ENCODE data around the gene EXOSC1.
"Not testable (repeated sequence)": the region's sequence is repeated elsewhere in the genome, so short reads cannot be mapped to it uniquely, and the experiment has no call there.

The EXOSC1 gene

DNA sequence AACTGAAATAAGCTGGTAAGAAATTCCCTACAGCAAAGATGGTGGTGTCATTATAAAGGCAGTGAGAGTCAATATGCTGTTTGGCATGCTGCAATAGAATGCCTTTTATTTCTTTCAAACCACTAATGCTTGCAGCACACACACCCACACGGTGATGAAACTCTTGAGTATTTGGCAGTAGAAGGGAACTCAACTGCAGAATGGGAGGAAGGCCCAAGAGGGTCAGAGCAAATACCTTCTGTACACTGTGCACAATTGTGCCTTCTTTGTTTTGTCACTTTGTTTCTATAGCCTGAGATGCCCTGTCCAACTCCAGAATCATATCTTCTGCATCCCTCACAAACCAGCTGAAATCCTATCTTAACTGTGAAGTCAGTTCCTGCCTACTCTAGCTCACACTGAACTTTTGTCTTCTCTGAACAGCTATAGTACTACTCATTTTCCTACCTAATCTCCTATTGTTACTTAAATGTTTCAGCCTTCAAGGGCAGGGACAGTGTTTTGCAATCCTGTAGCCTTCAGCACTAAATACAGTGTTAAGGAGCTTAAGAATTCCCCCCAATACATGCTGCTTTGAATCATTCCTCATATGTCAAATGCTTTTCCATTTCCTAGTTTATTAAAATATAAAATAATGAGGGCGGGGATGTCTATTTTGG is 30.3 kb upstream of the EXOSC1 start:
- no peaks in the 10 kb centered on the region for H3K27me3 ChIP-seq (ENCODE audit: control insufficient read depth, insufficient read depth, low read length)
- no peak overlapping the region for H3K9ac ChIP-seq (ENCODE audit: low read depth, low read length)
- H3K4me3 ChIP-seq (ENCODE audit: low read depth, low read length) = no peak overlapping the region
- H3K4me1 ChIP-seq (ENCODE audit: control insufficient read depth, insufficient read depth, low read length) = peaks cover 15% of the 10 kb centered on the region
- no peaks in the 10 kb centered on the region for H3K9me3 ChIP-seq (ENCODE audit: control insufficient read depth, insufficient read depth, low read length)
- H3K36me3 ChIP-seq (ENCODE audit: control insufficient read depth, insufficient read depth, low read length) = peaks cover 29% of the 10 kb centered on the region

DNA sequence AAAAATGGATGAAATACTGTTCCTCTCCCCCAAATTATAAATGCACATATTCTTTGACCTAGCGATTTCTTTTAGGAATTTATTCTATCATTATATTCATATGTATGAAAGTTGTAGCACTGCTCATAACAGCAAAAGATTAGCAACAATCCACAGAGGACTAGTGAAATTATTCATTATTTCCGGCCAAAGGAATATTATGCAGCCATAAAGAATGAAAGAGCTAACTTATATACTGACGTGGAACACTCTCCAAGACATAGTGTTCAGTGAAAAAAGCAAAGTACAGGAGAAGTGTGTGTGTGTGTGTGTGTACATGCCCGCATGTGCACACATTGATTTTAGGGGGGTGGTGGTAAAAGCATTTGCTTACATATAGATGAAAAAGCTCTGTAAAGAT is 29.1 kb upstream of the EXOSC1 start:
- Histone ChIP-seq H3K4me1 (ENCODE audit: control insufficient read depth, insufficient read depth, low read length) (peaks cover 7% of the 10 kb centered on the region), H3K4me3 (ENCODE audit: low read depth, low read length) (no peak overlapping the region), H3K27me3 (ENCODE audit: control insufficient read depth, insufficient read depth, low read length) (no peaks in the 10 kb centered on the region), H3K36me3 (ENCODE audit: control insufficient read depth, insufficient read depth, low read length) (peaks cover 37% of the 10 kb centered on the region), H3K9ac (ENCODE audit: low read depth, low read length) (no peak overlapping the region), H3K9me3 (ENCODE audit: control insufficient read depth, insufficient read depth, low read length) (no peaks in the 10 kb centered on the region)

DNA sequence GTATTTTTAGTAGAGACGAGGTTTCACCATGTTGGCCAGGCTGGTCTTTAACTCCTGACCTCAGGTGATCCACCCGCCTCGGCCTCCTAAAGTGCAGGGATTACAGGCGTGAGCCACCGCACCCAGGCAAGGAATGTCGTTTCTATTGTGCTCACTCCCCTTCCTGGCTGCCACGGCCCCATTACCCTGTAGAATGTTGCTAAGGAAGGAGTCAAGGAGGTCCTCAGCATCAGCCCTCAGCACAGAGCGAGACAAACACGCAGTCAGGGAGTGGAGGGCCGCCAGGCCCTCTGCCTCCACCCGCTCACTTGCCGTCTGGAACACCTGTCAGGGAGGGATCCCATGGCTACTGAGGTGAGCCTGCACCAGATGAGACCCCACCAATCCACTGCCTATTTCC is 23.0 kb upstream of the EXOSC1 start:
- not testable (repeated sequence) for H3K27me3 ChIP-seq (ENCODE audit: control insufficient read depth, insufficient read depth, low read length); H3K9ac ChIP-seq (ENCODE audit: low read depth, low read length); H3K9me3 ChIP-seq (ENCODE audit: control insufficient read depth, insufficient read depth, low read length); H3K4me3 ChIP-seq (ENCODE audit: low read depth, low read length); H3K4me1 ChIP-seq (ENCODE audit: control insufficient read depth, insufficient read depth, low read length)
- peaks cover 52% of the 10 kb centered on the region for H3K36me3 ChIP-seq (ENCODE audit: control insufficient read depth, insufficient read depth, low read length)

DNA sequence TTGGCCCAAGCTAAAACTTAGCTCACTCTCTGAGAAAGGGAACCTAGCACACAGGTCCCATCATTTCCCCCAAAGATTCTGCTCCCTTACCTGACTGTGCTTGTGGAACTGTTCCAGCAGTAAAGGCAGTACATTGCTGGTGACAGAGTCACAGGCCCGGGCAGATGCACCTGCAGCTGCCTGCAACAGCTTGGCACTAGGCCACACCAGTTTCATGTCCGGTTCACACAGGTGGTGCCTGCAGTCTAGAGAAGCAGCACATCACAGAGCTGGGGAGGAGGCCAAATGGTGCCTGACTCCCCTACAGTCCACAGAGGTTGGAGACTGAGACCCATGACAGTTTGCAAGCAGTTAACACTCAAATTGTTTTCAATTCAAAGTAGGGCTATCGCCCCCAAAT is 22.4 kb upstream of the EXOSC1 start:
- Histone ChIP-seq H3K36me3 (ENCODE audit: control insufficient read depth, insufficient read depth, low read length) (peaks cover 55% of the 10 kb centered on the region), H3K9ac (ENCODE audit: low read depth, low read length) (no peak overlapping the region), H3K4me3 (ENCODE audit: low read depth, low read length) (no peak overlapping the region), H3K4me1 (ENCODE audit: control insufficient read depth, insufficient read depth, low read length) (no peaks in the 10 kb centered on the region), H3K9me3 (ENCODE audit: control insufficient read depth, insufficient read depth, low read length) (no peaks in the 10 kb centered on the region), H3K27me3 (ENCODE audit: control insufficient read depth, insufficient read depth, low read length) (no peaks in the 10 kb centered on the region)

DNA sequence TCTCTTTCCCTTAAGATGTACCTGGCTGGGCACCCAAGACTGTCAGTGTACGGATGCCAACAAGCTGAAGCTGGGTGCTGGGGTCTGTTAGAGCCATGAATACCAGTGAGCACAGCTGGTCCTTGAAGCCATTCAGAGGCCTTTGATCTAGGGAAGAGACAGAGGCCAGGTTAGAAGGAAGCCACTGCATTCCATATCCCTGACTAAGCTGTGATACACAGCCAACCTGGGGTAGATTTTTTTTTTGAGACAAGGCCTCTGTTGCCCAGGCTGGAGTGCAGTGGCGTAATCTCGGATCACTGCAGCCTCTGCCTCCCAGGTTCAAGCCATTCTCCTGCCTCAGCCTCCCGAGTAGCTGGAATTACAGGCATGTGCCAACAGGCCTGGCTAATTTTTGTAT is 20.9 kb upstream of the EXOSC1 start:
- Histone ChIP-seq H3K4me1 (ENCODE audit: control insufficient read depth, insufficient read depth, low read length) (no peaks in the 10 kb centered on the region), H3K9me3 (ENCODE audit: control insufficient read depth, insufficient read depth, low read length) (no peaks in the 10 kb centered on the region), H3K27me3 (ENCODE audit: control insufficient read depth, insufficient read depth, low read length) (no peaks in the 10 kb centered on the region), H3K36me3 (ENCODE audit: control insufficient read depth, insufficient read depth, low read length) (peaks cover 66% of the 10 kb centered on the region), H3K4me3 (ENCODE audit: low read depth, low read length) (no peak overlapping the region), H3K9ac (ENCODE audit: low read depth, low read length) (no peak overlapping the region)

DNA sequence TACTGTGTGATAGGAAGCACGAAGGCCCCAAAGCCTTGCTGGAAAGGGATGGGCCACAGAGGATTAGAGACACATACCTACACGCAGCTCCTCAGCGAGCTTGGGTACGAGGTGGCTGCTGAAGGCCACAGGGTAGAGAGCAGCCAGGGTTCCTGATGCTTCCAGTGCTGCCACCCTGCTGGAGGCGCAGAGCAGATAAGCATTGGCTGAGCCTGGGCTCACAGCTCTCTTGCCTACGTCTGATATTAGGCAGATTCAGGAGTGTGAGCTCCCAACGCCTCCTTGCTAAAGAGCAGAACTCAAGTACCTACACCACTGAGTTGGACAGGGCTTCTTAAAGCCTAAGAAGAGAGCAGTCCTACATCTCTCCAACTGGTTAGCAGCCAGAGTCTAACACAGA is 20.2 kb upstream of the EXOSC1 start:
- no peak overlapping the region for H3K4me3 ChIP-seq (ENCODE audit: low read depth, low read length)
- no peaks in the 10 kb centered on the region for H3K9me3 ChIP-seq (ENCODE audit: control insufficient read depth, insufficient read depth, low read length)
- H3K9ac ChIP-seq (ENCODE audit: low read depth, low read length) = no peak overlapping the region
- H3K4me1 ChIP-seq (ENCODE audit: control insufficient read depth, insufficient read depth, low read length) = no peaks in the 10 kb centered on the region
- no peaks in the 10 kb centered on the region for H3K27me3 ChIP-seq (ENCODE audit: control insufficient read depth, insufficient read depth, low read length)
- H3K36me3 ChIP-seq (ENCODE audit: control insufficient read depth, insufficient read depth, low read length) = peaks cover 70% of the 10 kb centered on the region

DNA sequence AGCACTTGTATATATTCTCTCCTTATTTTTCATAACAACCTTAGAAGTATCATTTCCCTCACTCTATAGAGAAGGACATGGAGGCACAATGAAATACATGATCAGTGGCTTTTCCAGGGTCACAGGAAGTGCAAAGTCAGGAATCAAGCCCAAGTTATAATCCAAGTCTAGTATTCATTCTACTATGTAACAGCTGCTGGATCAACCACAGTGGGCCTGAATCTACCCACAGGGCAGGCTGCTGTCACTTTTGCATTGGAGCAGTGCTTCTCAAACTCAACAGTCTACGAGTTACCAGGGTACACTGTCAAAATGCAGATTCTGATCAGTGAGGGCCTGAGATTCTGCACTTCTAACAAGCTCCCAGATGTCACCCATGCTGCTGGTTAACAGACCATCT is 18.4 kb upstream of the EXOSC1 start:
- H3K9ac ChIP-seq (ENCODE audit: low read depth, low read length) = no peak overlapping the region
- H3K36me3 ChIP-seq (ENCODE audit: control insufficient read depth, insufficient read depth, low read length) = peaks cover 69% of the 10 kb centered on the region

DNA sequence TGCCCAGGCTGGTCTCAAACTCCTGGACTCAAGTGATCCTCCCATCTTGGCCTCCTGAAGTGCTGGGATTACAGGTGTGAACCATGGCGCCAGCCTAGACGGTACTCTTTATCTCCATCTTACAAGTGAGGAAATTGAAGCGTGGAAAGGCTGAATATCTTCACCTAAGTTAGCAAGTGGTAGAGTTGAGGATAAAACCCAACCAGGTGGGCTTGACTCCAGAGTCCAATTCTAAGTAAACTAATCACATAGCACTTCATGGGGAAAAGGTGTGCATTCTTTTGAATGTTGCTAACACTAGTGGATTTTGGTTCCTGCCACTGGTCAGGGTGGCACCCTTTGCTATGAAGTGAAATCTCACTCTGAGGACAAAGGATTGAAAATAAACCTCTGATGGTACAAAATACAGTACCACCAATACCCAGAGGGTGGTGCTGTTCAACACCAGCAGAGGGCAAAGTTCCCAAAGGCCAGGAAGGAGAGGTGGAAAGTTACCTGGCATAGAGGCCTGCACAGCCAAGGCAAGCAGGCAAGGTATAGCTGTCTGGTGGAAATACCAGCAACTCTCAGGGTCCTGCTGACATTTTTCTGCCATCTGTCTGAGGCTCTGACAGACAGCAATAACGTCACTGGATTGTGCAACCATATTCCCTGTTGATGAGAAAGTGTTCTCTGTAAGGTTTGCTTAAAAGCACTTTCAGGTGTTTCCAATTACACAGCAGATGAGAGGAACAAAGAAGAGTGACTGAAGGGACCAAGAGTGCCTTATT is 17.7 kb upstream of the EXOSC1 start:
- H3K9ac ChIP-seq (ENCODE audit: low read depth, low read length) = no peak overlapping the region
- peaks cover 71% of the 10 kb centered on the region for H3K36me3 ChIP-seq (ENCODE audit: control insufficient read depth, insufficient read depth, low read length)

More for the DNA sequence above, 18.4 kb upstream of the EXOSC1 start:
- H3K4me1 ChIP-seq (ENCODE audit: control insufficient read depth, insufficient read depth, low read length) = no peaks in the 10 kb centered on the region
- no peaks in the 10 kb centered on the region for H3K9me3 ChIP-seq (ENCODE audit: control insufficient read depth, insufficient read depth, low read length)
- no peaks in the 10 kb centered on the region for H3K27me3 ChIP-seq (ENCODE audit: control insufficient read depth, insufficient read depth, low read length)
- H3K4me3 ChIP-seq (ENCODE audit: low read depth, low read length) = no peak overlapping the region

DNA sequence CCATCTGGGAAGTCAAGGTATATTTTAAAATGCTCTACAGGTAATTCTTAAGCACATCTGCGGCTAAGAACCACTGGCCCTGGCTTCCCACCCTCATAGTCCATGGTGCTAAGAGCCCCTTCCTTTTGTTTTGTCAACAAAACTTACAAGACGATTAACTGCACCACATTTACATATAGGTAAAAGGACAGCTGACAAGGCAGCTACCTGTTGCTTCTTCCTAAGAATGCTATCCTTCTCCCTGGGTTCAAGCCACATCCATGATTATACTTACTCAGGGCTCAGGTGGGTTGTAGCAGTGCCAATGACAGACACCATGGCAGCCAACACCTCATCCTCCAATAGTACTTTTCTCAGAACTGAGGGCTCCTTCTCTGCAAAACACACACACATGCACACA is 16.5 kb upstream of the EXOSC1 start:
- H3K27me3 ChIP-seq (ENCODE audit: control insufficient read depth, insufficient read depth, low read length) = no peaks in the 10 kb centered on the region
- peaks cover 70% of the 10 kb centered on the region for H3K36me3 ChIP-seq (ENCODE audit: control insufficient read depth, insufficient read depth, low read length)
- H3K4me1 ChIP-seq (ENCODE audit: control insufficient read depth, insufficient read depth, low read length) = no peaks in the 10 kb centered on the region
- no peak overlapping the region for H3K4me3 ChIP-seq (ENCODE audit: low read depth, low read length)
- H3K9me3 ChIP-seq (ENCODE audit: control insufficient read depth, insufficient read depth, low read length) = no peaks in the 10 kb centered on the region
- no peak overlapping the region for H3K9ac ChIP-seq (ENCODE audit: low read depth, low read length)

More for the DNA sequence above, 17.7 kb upstream of the EXOSC1 start:
- Histone ChIP-seq H3K4me1 (ENCODE audit: control insufficient read depth, insufficient read depth, low read length) (no peaks in the 10 kb centered on the region), H3K27me3 (ENCODE audit: control insufficient read depth, insufficient read depth, low read length) (no peaks in the 10 kb centered on the region), H3K4me3 (ENCODE audit: low read depth, low read length) (no peak overlapping the region), H3K9me3 (ENCODE audit: control insufficient read depth, insufficient read depth, low read length) (no peaks in the 10 kb centered on the region)

DNA sequence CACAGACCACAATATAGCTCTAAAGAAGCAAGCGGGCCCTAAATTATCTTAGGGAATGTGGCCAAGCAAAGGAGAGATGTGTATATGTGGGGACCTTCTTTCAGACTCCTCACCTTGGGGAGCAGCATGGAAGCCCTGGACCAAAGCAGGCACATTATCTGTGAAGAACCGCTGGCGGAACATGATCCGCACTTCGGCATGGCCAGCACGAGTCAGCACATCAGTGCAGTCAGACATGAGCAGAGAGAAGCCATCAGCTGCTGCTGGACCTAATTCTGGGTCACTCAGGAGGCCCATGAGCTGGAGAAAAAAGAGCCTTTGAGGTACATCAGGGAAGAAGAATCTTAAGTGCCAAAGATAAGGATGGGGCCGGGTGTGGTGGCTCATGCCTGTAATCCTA is 14.1 kb upstream of the EXOSC1 start:
- peaks cover 61% of the 10 kb centered on the region for H3K36me3 ChIP-seq (ENCODE audit: control insufficient read depth, insufficient read depth, low read length)
- no peak overlapping the region for H3K9ac ChIP-seq (ENCODE audit: low read depth, low read length)

DNA sequence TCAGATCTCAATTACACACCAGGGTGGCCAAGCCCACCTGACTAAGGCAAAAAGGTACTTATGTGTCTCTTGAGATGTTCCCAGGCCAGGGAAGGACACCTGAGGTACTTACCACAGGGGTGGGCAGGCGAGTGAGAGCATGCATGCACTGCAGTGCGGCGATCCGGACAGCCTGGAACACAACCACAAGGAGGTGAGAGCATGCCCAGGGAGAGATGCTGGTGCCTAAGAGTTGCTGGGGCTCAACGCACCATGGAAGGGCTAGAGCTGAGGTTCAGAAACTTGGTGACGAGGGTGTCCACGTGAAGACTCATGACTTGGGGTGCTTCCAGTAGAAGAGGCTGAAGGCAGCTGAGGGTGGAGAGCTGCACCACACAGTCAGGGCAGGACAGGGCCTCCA is 13.3 kb upstream of the EXOSC1 start:
- Histone ChIP-seq H3K4me1 (ENCODE audit: control insufficient read depth, insufficient read depth, low read length) (no peaks in the 10 kb centered on the region), H3K9ac (ENCODE audit: low read depth, low read length) (no peak overlapping the region), H3K36me3 (ENCODE audit: control insufficient read depth, insufficient read depth, low read length) (peaks cover 67% of the 10 kb centered on the region), H3K9me3 (ENCODE audit: control insufficient read depth, insufficient read depth, low read length) (no peaks in the 10 kb centered on the region), H3K4me3 (ENCODE audit: low read depth, low read length) (no peak overlapping the region), H3K27me3 (ENCODE audit: control insufficient read depth, insufficient read depth, low read length) (no peaks in the 10 kb centered on the region)

More for the DNA sequence above, 14.1 kb upstream of the EXOSC1 start:
- no peak overlapping the region for H3K4me3 ChIP-seq (ENCODE audit: low read depth, low read length)
- no peaks in the 10 kb centered on the region for H3K27me3 ChIP-seq (ENCODE audit: control insufficient read depth, insufficient read depth, low read length)
- H3K9me3 ChIP-seq (ENCODE audit: control insufficient read depth, insufficient read depth, low read length) = no peaks in the 10 kb centered on the region
- H3K4me1 ChIP-seq (ENCODE audit: control insufficient read depth, insufficient read depth, low read length) = no peaks in the 10 kb centered on the region

DNA sequence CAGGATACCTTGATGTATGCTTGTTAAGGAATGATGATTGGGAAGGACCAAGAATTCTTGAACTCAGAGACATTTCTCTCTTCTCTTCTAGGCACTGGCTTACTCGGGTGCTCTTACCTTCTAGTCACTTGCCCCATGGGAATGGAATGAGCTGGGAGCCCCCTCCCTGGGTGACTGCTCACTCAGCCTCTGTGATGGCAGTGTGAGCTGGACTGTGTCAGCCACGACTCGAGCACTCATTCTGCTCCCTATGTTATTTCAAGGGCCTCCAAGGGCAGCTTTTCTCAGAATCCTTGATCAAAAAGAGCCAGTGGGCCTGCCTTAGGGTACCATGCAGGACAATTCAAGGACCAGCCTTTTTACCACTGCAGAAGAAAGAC is 10.9 kb upstream of the EXOSC1 start:
- Histone ChIP-seq H3K9me3 (ENCODE audit: control insufficient read depth, insufficient read depth, low read length) (no peaks in the 10 kb centered on the region), H3K4me3 (ENCODE audit: low read depth, low read length) (no peak overlapping the region), H3K27me3 (ENCODE audit: control insufficient read depth, insufficient read depth, low read length) (no peaks in the 10 kb centered on the region), H3K4me1 (ENCODE audit: control insufficient read depth, insufficient read depth, low read length) (no peaks in the 10 kb centered on the region), H3K9ac (ENCODE audit: low read depth, low read length) (no peak overlapping the region), H3K36me3 (ENCODE audit: control insufficient read depth, insufficient read depth, low read length) (peaks cover 52% of the 10 kb centered on the region)

Measured in iPS-15b (cell line).